ENCODE results near the gene S100A2. TPM values are rescaled to one million over a fixed set of nuclear protein-coding genes. Genes with fewer than 3 reads are reported as not detected.

S100A2 gene
- total RNA-seq, 1 experiment from 2014 or later = 4.5 TPM

GRCh38 chr1:153548722-153549688 lies 16.6 kb downstream of the S100A2 start, which contains the start of gene S100A3:
Gene S100A3, minus strand, starts transcription at chr1:153549258. Its CDS starts 773 bp downstream, at chr1:153548485.
- H3K27me3 ChIP-seq (replicated peaks; ENCODE audit: insufficient read depth, low read depth, low read length, poor library complexity) = no peaks in the 10 kb centered on the region
- peaks cover 37% of the 10 kb centered on the region for H3K4me1 ChIP-seq (ENCODE audit: insufficient read depth, low read length, poor library complexity, severe bottlenecking)
- no peaks in the 10 kb centered on the region for H3K36me3 ChIP-seq (ENCODE audit: insufficient read depth, low read length, poor library complexity, severe bottlenecking)
- no peaks in the 10 kb centered on the region for H3K9me3 ChIP-seq (ENCODE audit: low read depth, low read length, poor library complexity, severe bottlenecking)
- intact Hi-C loops (cut with micrococcal nuclease; ENCODE audit: unreplicated experiment) = no loop called here
- POLR2A ChIA-PET (ENCODE audit: low non-redundant PET) = no interaction called here
- peak; percentile 39 for DNase-seq (ENCODE audit: low spot score)
- H3K27ac ChIP-seq (ENCODE audit: low read depth, low read length, poor library complexity, severe bottlenecking) = no peak within 1 kb of the TSS
- CTCF ChIA-PET = no interaction called here
- TF ChIP-seq, protein P1, sequence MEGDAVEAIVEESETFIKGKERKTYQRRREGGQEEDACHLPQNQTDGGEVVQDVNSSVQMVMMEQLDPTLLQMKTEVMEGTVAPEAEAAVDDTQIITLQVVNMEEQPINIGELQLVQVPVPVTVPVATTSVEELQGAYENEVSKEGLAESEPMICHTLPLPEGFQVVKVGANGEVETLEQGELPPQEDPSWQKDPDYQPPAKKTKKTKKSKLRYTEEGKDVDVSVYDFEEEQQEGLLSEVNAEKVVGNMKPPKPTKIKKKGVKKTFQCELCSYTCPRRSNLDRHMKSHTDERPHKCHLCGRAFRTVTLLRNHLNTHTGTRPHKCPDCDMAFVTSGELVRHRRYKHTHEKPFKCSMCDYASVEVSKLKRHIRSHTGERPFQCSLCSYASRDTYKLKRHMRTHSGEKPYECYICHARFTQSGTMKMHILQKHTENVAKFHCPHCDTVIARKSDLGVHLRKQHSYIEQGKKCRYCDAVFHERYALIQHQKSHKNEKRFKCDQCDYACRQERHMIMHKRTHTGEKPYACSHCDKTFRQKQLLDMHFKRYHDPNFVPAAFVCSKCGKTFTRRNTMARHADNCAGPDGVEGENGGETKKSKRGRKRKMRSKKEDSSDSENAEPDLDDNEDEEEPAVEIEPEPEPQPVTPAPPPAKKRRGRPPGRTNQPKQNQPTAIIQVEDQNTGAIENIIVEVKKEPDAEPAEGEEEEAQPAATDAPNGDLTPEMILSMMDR (conservative IDR thresholded peaks at IDR 0.05; ENCODE audit: low read depth, low read length) = no peak
- TF ChIP-seq EZH2 (IDR thresholded peaks at IDR 0.05; ENCODE audit: borderline replicate concordance, low read depth, low read length, poor library complexity, severe bottlenecking) = no peak
- no TSS peak for BruUV-seq (replicated peaks)
- no peak within 1 kb of the TSS for H3K4me3 ChIP-seq (ENCODE audit: low read depth, low read length, poor library complexity, severe bottlenecking)

DNA sequence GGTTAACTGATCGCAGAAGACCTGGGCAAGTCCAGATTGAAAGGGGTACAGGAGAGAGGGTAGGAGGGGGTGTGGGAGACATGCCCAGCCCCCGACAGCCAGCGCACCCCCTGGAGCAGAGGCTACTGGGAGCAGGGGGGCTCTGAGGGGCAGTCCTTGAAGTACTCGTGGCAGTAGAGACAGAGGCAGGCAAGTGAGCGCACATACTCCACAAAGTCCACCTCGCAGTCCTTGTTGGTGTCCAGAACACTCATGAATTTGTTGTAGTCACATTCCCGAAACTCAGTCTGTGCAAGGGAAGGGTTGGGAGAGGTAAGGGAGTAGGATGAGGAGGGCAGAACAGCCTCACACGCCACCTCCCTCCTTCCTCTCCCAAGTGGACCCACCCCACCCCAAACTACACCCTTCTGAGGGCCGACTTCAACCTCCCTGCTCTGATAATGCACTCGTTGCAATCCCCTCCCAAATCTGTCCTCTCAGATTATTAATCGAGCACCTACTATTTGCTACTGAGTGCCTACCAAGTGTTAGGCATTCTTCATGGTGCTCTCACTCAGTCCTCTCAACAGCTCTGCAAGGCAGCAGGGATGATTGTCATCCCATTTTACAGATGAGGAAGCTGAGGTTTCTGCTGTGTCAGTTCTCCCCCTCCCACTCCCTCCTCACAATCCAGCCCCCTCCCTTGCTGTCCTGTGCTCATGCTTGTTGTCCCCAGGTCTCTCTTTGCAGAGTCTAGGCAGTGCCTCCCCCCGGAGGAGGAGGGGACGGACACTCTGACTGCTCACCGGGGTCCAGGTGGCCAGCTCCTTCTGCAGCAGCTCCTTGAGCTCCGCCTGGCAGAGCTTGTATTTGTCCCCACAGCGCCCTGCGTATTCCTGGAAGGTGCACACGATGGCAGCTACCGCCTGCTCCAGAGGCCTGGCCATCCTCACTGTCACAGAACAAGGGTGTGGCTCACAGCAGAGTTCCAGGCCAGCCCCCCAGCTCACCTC lies 17.8 kb downstream of the S100A2 start:
- H3K4me3 ChIP-seq (ENCODE audit: low read depth, low read length, poor library complexity, severe bottlenecking) = no peak overlapping the region
- no TSS peak for BruUV-seq (replicated peaks)
- H3K27me3 ChIP-seq (replicated peaks; ENCODE audit: insufficient read depth, low read depth, low read length, poor library complexity) = no peaks in the 10 kb centered on the region
- H3K27ac ChIP-seq (ENCODE audit: low read depth, low read length, poor library complexity, severe bottlenecking) = peak overlapping the region; percentile 64
- H3K4me1 ChIP-seq (ENCODE audit: insufficient read depth, low read length, poor library complexity, severe bottlenecking) = peaks cover 49% of the 10 kb centered on the region
- no peak for TF ChIP-seq EZH2 (IDR thresholded peaks at IDR 0.05; ENCODE audit: borderline replicate concordance, low read depth, low read length, poor library complexity, severe bottlenecking)
- TF ChIP-seq, protein P1 (conservative IDR thresholded peaks at IDR 0.05; ENCODE audit: low read depth, low read length) = no peak
- ChIA-PET POLR2A (ENCODE audit: low non-redundant PET) (interaction anchor here (0.7 kb wide), 1 partner anchor 86 kb away, joined by 3 read pairs; no protein-coding TSS in a partner anchor), CTCF (no interaction called here)
- no peaks in the 10 kb centered on the region for H3K9me3 ChIP-seq (ENCODE audit: low read depth, low read length, poor library complexity, severe bottlenecking)
- H3K36me3 ChIP-seq (ENCODE audit: insufficient read depth, low read length, poor library complexity, severe bottlenecking) = no peaks in the 10 kb centered on the region
- intact Hi-C loops (cut with micrococcal nuclease; ENCODE audit: unreplicated experiment) = no loop called here
- DNase-seq (ENCODE audit: low spot score) = no peak

All from A673 (cell line).